HG02884 (cell line): ENCODE measurements around the gene METTL21C.
A peak's percentile ranks its signal among the peaks of the same experiment; 100 is the strongest.

Experiments
- ATAC-seq: cut with Tn5 transposase; IDR thresholded peaks from one replicate; pipeline ENCODE4 v1.9.1; 2021; ENCODE audit warnings: mild to moderate bottlenecking, moderate library complexity; ENCODE audit not compliant: unreplicated experiment

Gene METTL21C

GRCh38 chr13:102694937-102695336 is at the start of gene METTL21C:
METTL21C (minus strand) TSS chr13:102695044; CDS start chr13:102694498, 546 bp downstream.
- no peak for ATAC-seq

DNA sequence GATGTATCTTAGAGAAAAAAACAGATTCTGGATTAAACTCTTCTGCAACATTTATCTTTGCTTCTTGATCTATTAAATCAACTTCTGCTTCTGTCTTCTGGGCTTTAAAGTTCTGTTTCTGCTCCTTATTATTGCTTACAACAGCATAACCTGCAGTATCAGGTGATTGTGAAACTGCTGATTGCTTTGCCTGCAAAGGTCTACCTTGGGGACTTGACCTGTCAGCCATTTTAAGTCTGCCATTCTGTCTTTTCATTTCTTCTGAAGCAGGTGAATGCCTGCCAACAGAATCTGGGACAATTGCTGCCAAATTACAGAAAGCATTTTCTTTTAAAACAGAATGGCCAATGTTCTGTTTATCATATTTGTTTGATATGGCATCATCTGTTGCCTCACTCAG is 47.7 kb upstream of the METTL21C start:
- no peak for ATAC-seq

DNA sequence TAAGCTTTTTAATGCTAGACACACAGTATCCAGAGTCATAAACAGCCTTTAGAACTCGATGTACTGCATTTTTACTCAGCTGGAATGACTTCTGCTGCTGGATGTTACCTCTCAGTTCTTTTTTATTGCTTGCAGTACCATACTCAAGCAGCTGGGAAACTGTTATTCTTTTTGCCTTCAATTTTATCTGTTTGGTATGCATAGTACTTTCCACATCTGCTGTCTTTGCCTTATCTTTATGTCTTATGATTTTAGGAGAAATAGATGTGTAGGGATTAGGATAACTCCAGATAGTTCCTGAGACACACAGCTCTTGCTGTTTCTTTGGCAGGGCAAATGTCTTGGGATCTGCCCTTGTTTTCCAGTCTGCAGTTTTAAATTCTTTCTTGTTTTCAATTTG is 47.3 kb upstream of the METTL21C start:
- ATAC-seq, result no peak

DNA sequence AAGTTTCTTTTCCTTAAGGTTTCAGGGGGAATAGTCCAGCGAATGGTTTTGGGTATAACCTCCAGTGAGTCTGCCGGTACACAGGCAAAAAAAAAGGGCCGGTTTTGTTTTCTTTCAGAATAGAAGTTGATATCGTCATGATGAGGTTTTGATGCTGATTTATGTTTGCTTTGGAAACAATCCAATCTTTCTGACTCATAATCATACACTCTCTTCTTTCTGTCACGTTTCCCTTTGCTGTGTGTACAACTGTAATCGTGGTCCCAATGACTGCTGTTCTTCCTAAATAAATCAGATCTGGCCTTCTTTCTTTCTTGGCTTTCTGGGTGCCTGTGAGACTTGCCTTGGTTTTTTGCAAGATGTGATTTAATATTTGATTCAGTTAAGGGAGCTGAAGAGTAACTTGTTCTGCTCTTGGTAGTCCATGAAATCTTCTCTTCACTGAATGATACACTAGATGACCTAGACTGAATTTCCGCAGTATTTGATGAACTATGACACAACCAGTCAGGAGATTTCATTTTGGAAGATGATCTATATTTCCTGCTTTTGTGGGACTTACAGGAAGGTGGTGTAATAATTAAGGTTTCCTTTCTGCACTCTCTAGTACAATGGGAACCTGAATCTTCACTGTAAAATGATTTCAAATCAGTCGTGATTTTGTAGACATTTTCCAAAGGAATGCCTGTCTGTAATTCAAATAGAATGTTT is 34.9 kb upstream of the METTL21C start:
- ATAC-seq, result no peak

DNA sequence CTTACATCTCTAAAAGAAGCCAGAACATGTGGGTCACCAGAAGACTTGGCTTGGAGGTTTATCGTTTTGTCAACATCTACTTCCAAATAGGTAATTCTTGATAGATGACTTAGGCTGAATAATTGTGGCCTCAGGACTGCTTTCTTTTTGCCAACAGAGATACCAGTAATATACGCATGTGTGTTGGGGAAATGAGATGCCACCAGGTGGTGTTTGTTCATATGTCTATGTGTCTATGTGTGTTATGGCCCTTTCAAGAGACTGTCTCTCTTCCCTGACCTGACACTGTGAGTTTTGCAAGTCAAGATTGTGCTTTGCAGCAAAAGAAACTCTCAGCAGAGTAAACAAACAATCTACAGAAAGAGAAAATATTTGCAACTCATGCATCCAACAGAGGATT is 31.6 kb upstream of the METTL21C start:
- ATAC-seq, result peak; percentile 52

- ATAC-seq, result peak; percentile 57
Measured at GRCh38 chr13:102724923-102725322, 30.1 kb upstream of the METTL21C start.

GRCh38 chr13:102721800-102722231 is 27.0 kb upstream of the METTL21C start:
- ATAC-seq, result no peak

GRCh38 chr13:102718746-102719145 is 23.9 kb upstream of the METTL21C start:
- no peak for ATAC-seq

DNA sequence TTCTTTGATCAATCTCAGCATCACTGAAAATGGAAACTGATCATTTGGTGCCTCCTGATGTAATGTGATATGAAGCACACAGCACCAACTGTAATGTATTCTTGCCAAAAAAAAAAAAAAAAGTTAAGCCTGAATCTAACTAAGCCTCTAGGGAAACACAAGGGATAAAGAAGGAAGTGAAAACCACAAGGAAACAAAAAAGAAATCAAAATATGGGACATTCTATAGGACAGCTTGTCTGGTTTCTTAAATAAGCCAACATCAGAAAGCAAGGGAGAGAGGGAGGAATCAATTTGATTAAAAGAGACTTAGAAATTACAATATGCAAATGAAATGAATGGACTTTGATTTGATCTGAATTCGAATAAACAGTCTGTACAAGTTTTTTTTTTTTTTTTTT is 20.6 kb upstream of the METTL21C start:
- ATAC-seq, result no peak

- no peak for ATAC-seq
Measured at GRCh38 chr13:102710261-102710679, 15.4 kb upstream of the METTL21C start.

GRCh38 chr13:102709536-102709935 is 14.7 kb upstream of the METTL21C start:
- ATAC-seq, result no peak

DNA sequence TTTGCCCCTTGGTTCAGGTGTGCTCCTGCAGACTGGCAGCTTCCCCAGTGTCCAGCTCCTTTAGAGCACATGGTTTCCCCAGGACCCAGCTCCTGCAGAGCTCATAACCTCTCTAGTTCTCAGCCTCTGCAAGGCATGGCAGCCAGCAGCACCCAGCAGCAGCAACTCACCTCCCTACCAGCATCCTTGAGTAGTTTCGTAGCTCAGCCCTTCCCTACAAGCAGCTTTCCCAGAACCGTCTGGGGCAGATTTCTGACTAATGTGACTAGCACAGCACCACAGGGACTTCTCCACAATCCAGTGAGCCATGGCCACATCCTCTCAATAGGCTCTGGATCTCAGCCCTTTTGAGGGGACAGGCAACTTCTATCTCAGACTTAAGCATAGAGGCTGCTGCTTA is 14.1 kb upstream of the METTL21C start:
- no peak for ATAC-seq

DNA sequence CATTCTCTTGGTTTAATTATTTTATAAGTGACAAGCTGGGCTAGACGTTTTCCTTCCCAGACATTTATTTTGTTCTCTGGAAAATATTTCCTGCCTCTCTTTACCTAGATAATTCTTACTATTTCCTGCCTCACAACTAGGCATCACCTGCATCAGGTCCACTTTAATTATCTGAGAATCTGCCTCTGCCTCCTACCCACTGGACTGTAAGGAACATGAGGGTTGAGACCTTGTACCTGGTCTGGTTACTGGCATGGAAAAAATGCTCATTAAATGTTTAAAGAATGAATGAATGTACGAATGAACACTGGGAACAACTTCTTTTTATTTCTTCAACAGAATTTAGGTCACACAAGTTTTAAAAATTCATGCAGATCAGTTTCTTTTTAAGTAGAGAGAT is 13.4 kb upstream of the METTL21C start:
- ATAC-seq, result no peak

DNA sequence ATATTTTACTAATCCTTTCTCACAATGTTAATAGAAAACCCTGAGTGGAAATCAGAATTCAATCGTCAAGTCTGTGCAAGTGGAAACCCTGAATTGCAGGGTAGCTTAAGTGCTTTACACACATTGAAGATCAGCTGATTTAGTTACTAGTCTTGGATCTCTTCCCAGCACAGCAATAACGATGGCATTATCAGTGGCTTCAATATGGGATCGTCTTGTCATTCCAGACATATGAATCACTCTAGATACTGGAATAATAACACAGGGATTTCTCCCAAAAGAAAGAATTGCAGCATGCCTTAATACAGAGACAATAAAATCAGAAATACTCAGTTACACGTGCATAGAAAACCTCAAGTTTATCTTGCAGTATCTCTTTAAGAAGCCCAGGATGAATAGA is 12.6 kb upstream of the METTL21C start:
- no peak for ATAC-seq

GRCh38 chr13:102704238-102705058 is 9.6 kb upstream of the METTL21C start:
- no peak for ATAC-seq

DNA sequence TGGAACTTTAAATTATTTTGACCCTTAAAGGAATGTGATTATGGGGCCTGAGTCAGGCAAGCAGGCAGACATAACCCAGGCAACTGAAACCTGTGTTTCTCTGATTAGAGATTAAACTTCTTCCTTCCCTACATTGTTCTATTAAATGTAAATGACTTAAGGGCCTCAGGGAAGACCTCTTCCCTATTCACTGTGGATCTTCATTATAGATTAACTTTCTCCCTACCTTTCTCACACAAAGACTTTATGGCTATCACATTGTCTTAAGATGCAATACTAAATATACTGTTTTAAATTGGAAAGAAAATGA is 8.8 kb upstream of the METTL21C start:
- ATAC-seq, result no peak

DNA sequence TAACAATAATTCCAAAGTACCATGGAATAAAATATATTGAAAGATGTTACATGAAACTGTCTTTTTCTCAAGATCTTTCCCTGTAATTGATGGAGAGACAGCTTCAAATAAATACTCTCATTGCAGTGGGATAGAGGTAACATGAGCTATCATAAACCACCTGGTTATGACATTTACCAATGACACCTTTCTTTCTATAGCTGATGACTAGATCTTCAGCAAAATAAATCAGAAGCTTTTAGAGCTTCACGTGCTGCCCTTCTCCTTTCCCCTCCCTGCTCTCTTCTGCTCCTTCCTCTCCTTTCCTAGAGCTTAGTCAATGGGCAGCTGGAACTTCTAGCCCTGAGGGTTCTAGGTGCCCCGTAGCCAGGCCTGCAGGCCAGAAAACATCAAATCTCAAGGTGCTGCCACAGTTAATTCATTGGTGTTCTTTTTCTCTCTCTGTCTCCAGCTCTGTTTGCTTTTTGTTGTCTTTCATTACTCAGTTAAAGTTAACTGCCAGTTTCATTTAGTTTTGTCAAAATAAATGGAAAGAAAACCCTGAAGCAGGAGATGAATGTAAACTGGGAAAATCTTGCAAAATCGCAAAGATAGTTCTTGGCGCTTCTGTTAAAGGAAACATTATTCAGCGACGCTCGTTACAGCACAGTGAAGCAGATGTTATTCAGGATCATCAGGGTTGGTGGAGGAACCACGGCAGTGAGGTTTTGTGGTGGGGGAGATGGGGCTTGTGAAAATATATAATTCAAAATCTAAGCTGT is 8.3 kb upstream of the METTL21C start:
- no peak for ATAC-seq

GRCh38 chr13:102701331-102701730 is 6.5 kb upstream of the METTL21C start:
- no peak for ATAC-seq

GRCh38 chr13:102700088-102701031 is 5.5 kb upstream of the METTL21C start:
- ATAC-seq, result no peak

DNA sequence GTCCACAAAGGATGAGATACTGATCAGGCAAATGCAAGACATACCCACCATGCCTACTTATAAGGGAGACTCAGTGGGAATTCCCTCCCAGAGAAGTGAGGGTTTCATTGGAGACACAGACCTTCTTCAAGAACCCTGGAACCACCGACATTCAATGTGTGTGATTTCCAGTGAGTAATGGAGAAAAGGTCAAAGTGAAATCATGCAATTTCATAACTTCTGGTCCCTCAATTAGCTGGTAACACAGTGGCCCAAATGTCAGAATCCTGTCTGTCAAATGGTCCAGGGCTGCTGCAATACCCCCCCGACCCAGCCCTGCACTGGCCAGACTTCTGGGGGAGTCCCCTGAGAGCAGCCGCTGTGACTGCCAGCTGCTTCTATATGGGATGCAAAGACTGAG is 4.7 kb upstream of the METTL21C start:
- ATAC-seq, result no peak

- ATAC-seq, result no peak
Measured at GRCh38 chr13:102698649-102698980, 3.8 kb upstream of the METTL21C start.
